Activated CD4-positive, alpha-beta memory T cell treated with anti-CD3 and anti-CD28 coated beads, Interleukin-2, amount 10 ng/mL, durations not matched to agents 7 days and 5 days (primary cell): ENCODE data around the gene SECISBP2. TPM values are rescaled to one million over a fixed set of nuclear protein-coding genes. Genes with fewer than 3 reads are reported as not detected.
"Not testable (repeated sequence)": the region's sequence is repeated elsewhere in the genome, so short reads cannot be mapped to it uniquely, and the experiment has no call there.

Source experiments
- CTCF ChIA-PET: fragments of 350-600 bp; sonication (Branson Sonifier 250); formaldehyde crosslinking; loops from one replicate; lab custom pipeline; 2021; ENCODE audit warnings: antibody characterized with exemption, inconsistent platforms; lab: Charles Lee
- POLR2A ChIA-PET: fragments of 350-600 bp; sonication (Branson Sonifier 250); formaldehyde crosslinking; loops from one replicate; lab custom pipeline; 2021; ENCODE audit warnings: antibody characterized with exemption; lab: Charles Lee
- DNase-seq: peaks from one replicate; pipeline ENCODE4 v3.0.0-alpha.2; 2020
- H3K27ac Mint-ChIP-seq: one replicate; pipeline ENCODE4 v1.8.0; 2021; ENCODE audit warnings: mild to moderate bottlenecking, mixed read lengths
- H3K27me3 Mint-ChIP-seq: one replicate; pipeline ENCODE4 v1.8.0; 2021; ENCODE audit warnings: mixed read lengths
- H3K36me3 Mint-ChIP-seq: one replicate; pipeline ENCODE4 v1.8.0; 2021; ENCODE audit warnings: low read depth, mixed read lengths
- H3K4me1 Mint-ChIP-seq: one replicate; pipeline ENCODE4 v1.8.0; 2021; ENCODE audit warnings: mixed read lengths
- H3K4me3 Mint-ChIP-seq: one replicate; pipeline ENCODE4 v1.8.0; 2021; ENCODE audit warnings: mild to moderate bottlenecking, mixed read lengths
- H3K9me3 Mint-ChIP-seq: one replicate; pipeline ENCODE4 v1.8.0; 2021; ENCODE audit warnings: mixed read lengths
- total RNA-seq, 2 experiments: library from RNA; stranded (reverse); gene quantifications; one replicate each; pipeline ENCODE4 v1.2.3, GENCODE V29; 2021

Gene SECISBP2, protein sequence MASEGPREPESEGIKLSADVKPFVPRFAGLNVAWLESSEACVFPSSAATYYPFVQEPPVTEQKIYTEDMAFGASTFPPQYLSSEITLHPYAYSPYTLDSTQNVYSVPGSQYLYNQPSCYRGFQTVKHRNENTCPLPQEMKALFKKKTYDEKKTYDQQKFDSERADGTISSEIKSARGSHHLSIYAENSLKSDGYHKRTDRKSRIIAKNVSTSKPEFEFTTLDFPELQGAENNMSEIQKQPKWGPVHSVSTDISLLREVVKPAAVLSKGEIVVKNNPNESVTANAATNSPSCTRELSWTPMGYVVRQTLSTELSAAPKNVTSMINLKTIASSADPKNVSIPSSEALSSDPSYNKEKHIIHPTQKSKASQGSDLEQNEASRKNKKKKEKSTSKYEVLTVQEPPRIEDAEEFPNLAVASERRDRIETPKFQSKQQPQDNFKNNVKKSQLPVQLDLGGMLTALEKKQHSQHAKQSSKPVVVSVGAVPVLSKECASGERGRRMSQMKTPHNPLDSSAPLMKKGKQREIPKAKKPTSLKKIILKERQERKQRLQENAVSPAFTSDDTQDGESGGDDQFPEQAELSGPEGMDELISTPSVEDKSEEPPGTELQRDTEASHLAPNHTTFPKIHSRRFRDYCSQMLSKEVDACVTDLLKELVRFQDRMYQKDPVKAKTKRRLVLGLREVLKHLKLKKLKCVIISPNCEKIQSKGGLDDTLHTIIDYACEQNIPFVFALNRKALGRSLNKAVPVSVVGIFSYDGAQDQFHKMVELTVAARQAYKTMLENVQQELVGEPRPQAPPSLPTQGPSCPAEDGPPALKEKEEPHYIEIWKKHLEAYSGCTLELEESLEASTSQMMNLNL
- total RNA-seq: 10 to 100 TPM; 35.2 to 35.7 TPM

DNA sequence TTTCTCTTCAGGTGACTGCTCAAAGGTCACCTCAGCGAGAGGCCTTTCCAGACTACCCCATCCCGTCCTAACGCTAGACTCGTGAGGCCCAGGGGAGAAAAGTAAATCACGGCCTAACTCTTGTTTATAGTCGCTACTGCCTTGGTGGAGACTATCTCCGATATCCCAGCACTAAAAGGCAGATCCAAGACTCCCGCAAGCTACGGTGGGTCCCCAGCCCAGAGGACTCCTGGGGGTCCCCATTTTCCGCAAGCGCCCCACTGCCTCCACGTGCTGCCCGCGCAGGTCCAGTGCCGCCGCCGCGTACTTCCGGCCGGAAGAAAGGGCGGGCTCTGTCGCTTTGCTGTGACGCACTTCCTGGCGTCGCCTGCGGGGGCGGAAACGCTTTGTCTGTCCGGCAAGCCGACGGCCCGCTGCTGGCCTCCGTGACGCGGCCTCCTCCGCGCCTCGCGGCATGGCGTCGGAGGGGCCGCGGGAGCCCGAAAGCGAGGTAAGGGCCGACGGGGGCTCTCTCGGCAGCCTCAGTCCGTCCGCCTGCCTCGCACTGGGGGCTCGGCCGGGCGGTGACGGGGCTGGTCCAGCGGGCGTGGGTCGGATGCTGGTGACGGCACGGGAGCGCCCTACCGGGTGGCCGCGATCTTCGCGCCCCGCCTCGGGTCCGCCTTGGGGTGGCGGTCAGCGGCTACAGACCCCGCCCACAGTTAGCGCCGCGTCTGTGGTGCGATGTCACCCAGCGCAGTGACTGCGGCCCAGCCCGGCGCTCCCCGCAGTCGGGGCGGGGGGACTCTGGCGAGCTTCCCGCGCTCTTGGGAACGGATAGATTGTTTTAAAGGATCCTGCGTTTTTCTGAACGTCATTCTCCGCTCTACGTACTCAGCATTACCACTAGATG lies at the start of gene SECISBP2:
SECISBP2 (plus strand) TSS at position 378 of the 892 bp plus-strand sequence; CDS start at position 455, 77 bp downstream.
- Mint-ChIP-seq H3K36me3 (peaks cover 69% of the 10 kb centered on the region), H3K27me3 (no peaks in the 10 kb centered on the region), H3K9me3 (no peaks in the 10 kb centered on the region), H3K27ac (peak within 1 kb of the TSS; percentile 90), H3K4me1 (peaks cover 86% of the 10 kb centered on the region), H3K4me3 (peak within 1 kb of the TSS; percentile 79)
- ChIA-PET CTCF (interaction anchor here (0.7 to 3.3 kb wide), 7 partner anchors 55 to 280 kb away, joined by 3 to 26 read pairs (median 4); no protein-coding TSS in a partner anchor), POLR2A (interaction anchor here (0.7 to 2.8 kb wide), 13 partner anchors 8 to 287 kb away, joined by 3 to 18 read pairs (median 4); partner anchors contain the start of genes CKS2 and GADD45G)
- DNase-seq: peak; percentile 94

DNA sequence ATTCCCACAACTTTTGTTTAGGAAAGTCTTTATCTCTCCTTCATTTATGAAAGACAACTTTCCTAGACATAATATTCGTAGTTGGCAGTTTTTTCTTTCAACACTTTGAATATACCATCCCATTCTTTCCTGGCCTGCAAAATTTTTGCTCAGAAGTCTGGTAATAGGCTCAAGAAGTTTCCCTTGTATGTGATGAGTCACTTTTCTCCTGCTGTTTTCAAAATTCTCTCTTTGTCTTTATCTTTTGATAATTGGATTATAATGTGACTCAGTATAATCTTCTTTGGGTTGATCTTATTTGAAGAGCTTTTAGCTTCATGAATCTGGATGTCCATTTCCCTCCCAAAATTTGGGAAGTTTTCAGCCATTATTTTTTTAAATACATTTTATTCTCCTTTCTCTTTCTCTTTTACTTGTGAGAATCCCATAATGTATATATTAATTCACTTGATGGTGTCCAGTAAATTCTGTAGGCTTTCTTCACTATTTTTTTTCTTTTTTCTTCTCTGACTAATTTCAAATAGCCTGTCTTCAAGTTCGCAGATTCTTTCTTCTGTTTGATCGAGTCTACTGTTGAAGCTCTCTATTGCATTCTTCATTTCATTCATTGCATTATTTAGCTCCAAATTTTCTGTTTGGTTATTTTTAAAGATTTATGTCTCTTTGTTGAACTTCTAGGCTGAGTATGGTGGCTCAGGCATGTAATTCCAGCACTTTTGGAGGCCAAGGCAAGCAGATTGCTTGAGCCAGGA lies 44.6 kb upstream of the SECISBP2 start:
- Mint-ChIP-seq H3K27ac (no peak overlapping the region), H3K36me3 (peaks cover 18% of the 10 kb centered on the region), H3K4me3 (no peak overlapping the region), H3K27me3 (peaks cover 32% of the 10 kb centered on the region), H3K4me1 (peaks cover 16% of the 10 kb centered on the region), H3K9me3 (peaks cover 26% of the 10 kb centered on the region)
- ChIA-PET CTCF (no interaction called here), POLR2A (no interaction called here)
- no peak for DNase-seq

DNA sequence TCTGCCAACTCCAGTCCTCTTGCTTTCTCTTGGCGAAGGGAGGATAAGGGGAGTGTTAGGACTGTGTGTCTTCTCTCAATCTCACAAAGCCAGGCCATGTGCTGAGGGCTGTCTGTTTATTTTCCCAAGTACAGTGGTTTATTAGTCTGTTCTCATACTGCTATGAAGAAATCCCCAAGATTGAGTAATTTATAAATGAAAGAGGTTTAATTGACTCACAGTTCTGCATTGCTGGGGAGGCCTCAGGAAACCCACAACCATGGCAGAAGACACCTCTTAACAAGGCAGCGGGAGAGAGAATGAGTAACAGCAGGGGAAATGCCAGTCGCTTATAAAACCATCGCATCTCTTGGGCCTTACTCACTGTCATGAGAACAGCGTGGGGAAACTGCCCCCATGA lies 43.5 kb upstream of the SECISBP2 start:
- peaks cover 18% of the 10 kb centered on the region for H3K36me3 Mint-ChIP-seq
- H3K4me1 Mint-ChIP-seq: peaks cover 25% of the 10 kb centered on the region
- H3K4me3 Mint-ChIP-seq: no peak overlapping the region
- DNase-seq: no peak
- peaks cover 26% of the 10 kb centered on the region for H3K9me3 Mint-ChIP-seq
- peaks cover 26% of the 10 kb centered on the region for H3K27me3 Mint-ChIP-seq
- CTCF ChIA-PET: no interaction called here
- no peak overlapping the region for H3K27ac Mint-ChIP-seq
- POLR2A ChIA-PET: no interaction called here

DNA sequence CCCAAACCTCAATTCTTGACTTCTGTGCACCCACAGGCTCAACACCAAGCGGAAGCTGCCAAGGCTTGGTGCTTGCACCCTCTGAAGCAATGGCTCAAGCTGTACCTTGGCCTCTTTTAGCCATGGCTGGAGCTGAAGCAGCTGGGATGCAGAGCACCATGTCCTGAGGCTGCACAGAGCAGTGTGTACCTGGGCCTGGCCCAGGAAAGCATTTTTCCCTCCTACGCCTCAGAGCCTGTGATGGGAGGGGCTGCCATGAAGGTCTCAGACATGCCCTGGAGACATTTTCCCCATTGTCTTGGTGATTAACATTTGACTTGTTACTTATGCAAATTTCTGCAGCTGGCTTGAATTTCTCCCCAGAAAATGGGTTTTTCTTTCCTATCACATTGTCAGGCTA lies 42.3 kb upstream of the SECISBP2 start:
- H3K4me3 Mint-ChIP-seq, CTCF ChIA-PET, H3K27ac Mint-ChIP-seq, DNase-seq: not testable (repeated sequence)
- peaks cover 26% of the 10 kb centered on the region for H3K9me3 Mint-ChIP-seq
- POLR2A ChIA-PET: interaction anchor here (0.6 kb wide), 1 partner anchor 226 kb away, joined by 3 read pairs; no protein-coding TSS in a partner anchor
- peaks cover 18% of the 10 kb centered on the region for H3K27me3 Mint-ChIP-seq
- H3K36me3 Mint-ChIP-seq: peaks cover 18% of the 10 kb centered on the region
- H3K4me1 Mint-ChIP-seq: peaks cover 27% of the 10 kb centered on the region

DNA sequence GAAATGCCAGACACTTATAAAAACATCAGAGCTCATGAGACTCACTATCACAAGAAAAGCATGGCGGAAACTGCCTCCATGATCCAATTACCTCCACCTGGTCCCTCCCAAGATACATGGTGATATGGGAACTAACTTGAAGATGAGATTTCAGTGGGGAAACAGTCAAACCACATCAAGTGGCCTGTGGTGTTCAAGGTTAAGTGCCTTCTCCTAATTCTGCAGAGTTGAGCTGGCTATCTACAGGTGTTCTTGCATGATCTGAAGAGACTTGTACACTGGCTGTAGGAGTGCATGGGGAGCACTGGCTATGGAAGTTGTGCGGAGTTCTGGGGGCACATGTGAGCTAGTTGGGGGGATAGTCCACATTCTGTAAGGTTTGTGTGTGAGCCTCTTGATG lies 41.3 kb upstream of the SECISBP2 start:
- H3K9me3 Mint-ChIP-seq: peaks cover 26% of the 10 kb centered on the region
- H3K27ac Mint-ChIP-seq: no peak overlapping the region
- H3K27me3 Mint-ChIP-seq: peaks cover 14% of the 10 kb centered on the region
- H3K36me3 Mint-ChIP-seq: peaks cover 15% of the 10 kb centered on the region
- ChIA-PET POLR2A (interaction anchor here (0.6 kb wide), 1 partner anchor 221 kb away, joined by 3 read pairs; no protein-coding TSS in a partner anchor), CTCF (interaction anchor here (0.8 kb wide), 1 partner anchor 94 kb away, joined by 3 read pairs; no protein-coding TSS in a partner anchor)
- DNase-seq: no peak
- H3K4me3 Mint-ChIP-seq: no peak overlapping the region
- H3K4me1 Mint-ChIP-seq: peaks cover 27% of the 10 kb centered on the region

DNA sequence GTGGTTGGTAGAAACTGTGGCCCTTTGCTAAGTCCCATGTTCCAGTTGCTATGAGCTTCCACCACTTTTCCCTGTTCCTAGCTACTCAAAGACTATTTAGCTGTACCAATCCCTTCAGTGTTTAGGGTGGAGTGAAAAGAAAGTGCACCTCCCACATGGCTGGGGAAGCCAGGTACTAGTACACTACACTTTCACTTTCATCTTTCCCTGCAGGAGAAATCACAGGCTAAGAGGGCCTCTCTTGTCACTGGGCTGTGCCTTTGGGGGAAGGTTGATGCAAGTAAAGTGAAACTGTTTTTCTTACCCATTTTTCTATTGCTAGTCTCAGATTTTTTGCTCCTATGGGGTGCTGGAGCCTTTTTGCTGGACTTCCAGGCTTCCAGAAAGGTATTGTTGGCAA lies 40.8 kb upstream of the SECISBP2 start:
- no peak for DNase-seq
- peaks cover 26% of the 10 kb centered on the region for H3K9me3 Mint-ChIP-seq
- no peak overlapping the region for H3K27ac Mint-ChIP-seq
- H3K4me3 Mint-ChIP-seq: no peak overlapping the region
- H3K4me1 Mint-ChIP-seq: peaks cover 27% of the 10 kb centered on the region
- peaks cover 13% of the 10 kb centered on the region for H3K27me3 Mint-ChIP-seq
- ChIA-PET POLR2A (interaction anchor here (0.6 kb wide), 1 partner anchor 221 kb away, joined by 3 read pairs; no protein-coding TSS in a partner anchor), CTCF (interaction anchor here (0.8 kb wide), 1 partner anchor 94 kb away, joined by 3 read pairs; no protein-coding TSS in a partner anchor)
- H3K36me3 Mint-ChIP-seq: peaks cover 15% of the 10 kb centered on the region

DNA sequence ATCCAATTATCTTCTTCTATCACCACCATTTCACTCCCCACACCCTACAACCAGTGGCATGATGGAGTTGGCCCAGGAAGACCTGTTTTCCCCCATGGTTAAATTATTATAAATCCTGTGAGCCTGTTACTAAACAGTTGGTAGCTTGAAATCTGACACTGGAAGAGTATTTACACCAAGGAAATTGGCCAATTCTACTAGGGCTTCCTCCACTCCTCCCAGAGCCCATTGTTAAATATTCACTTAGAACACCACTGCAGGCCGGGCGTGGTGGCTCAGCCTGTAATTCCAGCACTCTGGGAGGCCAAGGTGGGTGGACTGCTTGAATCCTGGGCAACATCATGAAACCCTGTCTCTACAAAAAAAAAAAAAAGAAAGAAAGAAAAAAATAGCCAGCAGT lies 39.7 kb upstream of the SECISBP2 start:
- ChIA-PET CTCF (interaction anchor here (0.7 to 1.7 kb wide), 9 partner anchors 9 to 332 kb away, joined by 3 to 11 read pairs (median 4); no protein-coding TSS in a partner anchor), POLR2A (interaction anchor here (1.0 to 2.2 kb wide), 2 partner anchors 14 to 32 kb away, joined by 3 to 8 read pairs; partner anchors contain the start of gene CKS2)
- H3K36me3 Mint-ChIP-seq: peaks cover 15% of the 10 kb centered on the region
- peaks cover 7% of the 10 kb centered on the region for H3K27me3 Mint-ChIP-seq
- H3K4me3 Mint-ChIP-seq: no peak overlapping the region
- peaks cover 27% of the 10 kb centered on the region for H3K4me1 Mint-ChIP-seq
- H3K27ac Mint-ChIP-seq: no peak overlapping the region
- peaks cover 22% of the 10 kb centered on the region for H3K9me3 Mint-ChIP-seq
- DNase-seq: no peak

DNA sequence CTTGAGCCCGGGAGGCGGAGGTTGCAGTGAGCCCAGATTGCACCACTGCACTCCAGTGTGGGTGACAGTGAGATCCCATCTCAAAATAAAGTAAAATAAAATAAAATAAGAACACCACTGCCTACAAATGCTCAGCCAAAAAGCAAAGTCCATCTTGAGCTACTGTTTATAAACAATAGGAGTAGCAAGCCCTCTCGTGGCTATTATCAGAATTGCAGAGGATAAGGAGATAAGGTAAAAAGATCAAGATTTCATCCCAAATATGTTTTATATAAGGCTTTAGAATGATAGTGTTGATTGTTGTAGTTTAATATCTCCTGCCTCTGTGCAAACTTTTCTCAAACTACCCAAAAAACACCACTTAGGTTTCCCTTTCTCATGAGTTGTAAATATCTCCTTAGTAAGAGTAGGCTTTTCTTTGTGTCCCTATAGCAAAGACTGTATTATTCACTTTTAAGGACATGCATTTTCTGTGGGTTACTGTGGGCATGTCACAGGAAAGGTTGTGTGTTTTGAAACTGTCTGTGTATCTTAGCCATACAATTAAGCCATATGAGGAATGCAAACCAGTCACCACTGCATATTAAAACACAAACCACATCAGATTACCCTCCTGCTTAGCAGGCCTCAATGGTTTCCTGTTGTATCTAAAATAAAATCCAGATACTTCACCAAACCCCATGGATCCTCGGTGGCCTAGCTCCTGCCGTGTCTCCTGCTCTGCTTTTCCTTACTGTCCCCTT lies 39.1 kb upstream of the SECISBP2 start:
- Mint-ChIP-seq H3K9me3 (peaks cover 16% of the 10 kb centered on the region), H3K4me1 (peaks cover 27% of the 10 kb centered on the region), H3K27ac (no peak overlapping the region), H3K36me3 (peaks cover 8% of the 10 kb centered on the region), H3K4me3 (no peak overlapping the region), H3K27me3 (peaks cover 7% of the 10 kb centered on the region)
- no peak for DNase-seq
- ChIA-PET CTCF (interaction anchor here (0.6 to 1.7 kb wide), 11 partner anchors 9 to 524 kb away, joined by 3 to 11 read pairs (median 3); no protein-coding TSS in a partner anchor), POLR2A (interaction anchor here (1.0 to 2.2 kb wide), 2 partner anchors 15 to 31 kb away, joined by 3 to 8 read pairs; partner anchors contain the start of gene CKS2)

DNA sequence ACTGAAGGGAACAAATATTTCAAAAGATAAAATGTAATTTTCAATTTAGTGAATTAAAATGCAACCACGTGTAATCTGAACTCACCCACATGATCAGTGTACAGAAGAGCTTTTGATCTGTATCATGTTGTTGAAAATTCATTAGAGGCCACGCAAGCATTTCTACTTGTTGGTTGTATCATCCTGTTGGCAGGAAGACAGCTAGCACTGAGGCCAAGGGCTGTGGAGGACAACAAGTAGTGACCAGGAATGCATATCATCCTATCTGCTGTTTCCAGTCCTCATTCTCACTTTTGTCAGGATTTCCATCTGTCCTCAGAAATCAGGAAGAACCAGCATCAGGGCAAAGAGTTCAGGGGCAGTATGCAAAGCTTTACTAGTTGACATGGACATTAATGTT lies 37.2 kb upstream of the SECISBP2 start:
- DNase-seq: no peak
- POLR2A ChIA-PET: no interaction called here
- H3K4me3 Mint-ChIP-seq: no peak overlapping the region

DNA sequence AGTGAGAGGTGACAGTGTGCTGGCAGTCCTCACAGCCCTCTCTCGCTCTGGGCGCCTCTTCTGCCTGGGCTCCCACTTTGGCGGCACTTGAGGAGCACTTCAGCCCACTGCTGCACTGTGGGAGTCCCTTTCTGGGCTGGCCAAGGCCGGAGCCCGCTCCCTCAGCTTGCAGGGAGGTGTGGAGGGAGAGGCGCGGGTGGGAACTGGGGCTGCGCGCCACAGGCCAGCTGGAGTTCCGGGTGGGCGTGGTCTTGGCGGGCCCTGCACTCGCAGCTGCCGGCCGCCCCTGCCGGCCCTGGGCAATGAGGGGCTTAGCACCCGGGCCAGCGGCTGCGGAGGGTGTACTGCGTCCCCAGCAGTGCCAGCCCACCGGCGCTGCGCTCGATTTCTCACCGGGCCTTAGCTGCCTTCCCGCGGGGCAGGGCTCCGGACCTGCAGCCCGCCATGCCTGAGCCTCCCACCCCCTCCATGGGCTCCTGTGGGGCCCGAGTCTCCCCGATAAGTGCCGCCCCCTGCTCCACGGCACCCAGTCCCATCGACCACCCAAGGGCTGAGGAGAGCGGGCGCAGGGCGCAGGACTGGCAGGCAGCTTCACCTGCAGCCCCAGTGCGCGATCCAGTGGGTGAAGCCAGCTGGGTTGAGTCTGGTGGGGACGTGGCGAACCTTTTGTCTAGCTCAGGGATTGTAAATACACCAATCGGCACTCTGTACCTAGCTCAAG lies 35.9 kb upstream of the SECISBP2 start:
- CTCF ChIA-PET: not testable (repeated sequence)

More for the DNA sequence above, 37.2 kb upstream of the SECISBP2 start:
- no peak overlapping the region for H3K27ac Mint-ChIP-seq
- peaks cover 4% of the 10 kb centered on the region for H3K9me3 Mint-ChIP-seq
- H3K4me1 Mint-ChIP-seq: peaks cover 24% of the 10 kb centered on the region
- H3K36me3 Mint-ChIP-seq: no peaks in the 10 kb centered on the region
- peaks cover 6% of the 10 kb centered on the region for H3K27me3 Mint-ChIP-seq
- CTCF ChIA-PET: interaction anchor here (1.0 kb wide), 1 partner anchor 8 kb away, joined by 3 read pairs; no protein-coding TSS in a partner anchor

More for the DNA sequence above, 35.9 kb upstream of the SECISBP2 start:
- H3K4me1 Mint-ChIP-seq: peaks cover 18% of the 10 kb centered on the region
- H3K36me3 Mint-ChIP-seq, POLR2A ChIA-PET, H3K27ac Mint-ChIP-seq, H3K9me3 Mint-ChIP-seq, DNase-seq, H3K4me3 Mint-ChIP-seq, H3K27me3 Mint-ChIP-seq: not testable (repeated sequence)
